NT2/D1 (cell line): ENCODE results near the gene MYL2.

ENCODE experiments used
- SUZ12 ChIP-seq: IDR thresholded peaks from 2 replicates; pipeline ENCODE4 v1.6.1; 2011; ENCODE audit not compliant: insufficient read length, insufficient read depth; ENCODE audit errors: extremely low read depth
- YY1 ChIP-seq: IDR thresholded peaks from 2 replicates; pipeline ENCODE4 v1.6.1; 2011; ENCODE audit not compliant: insufficient read length, insufficient read depth

GRCh38 chr12:110912263-110912662 lies 8.1 kb downstream of the MYL2 start:
- TF ChIP-seq YY1 (no peak), SUZ12 (no peak)
